Measurements from ENCODE around the gene KLHDC3. TPM values are rescaled to one million over a fixed set of nuclear protein-coding genes. Genes with fewer than 3 reads are reported as not detected.

The KLHDC3 gene
- total RNA-seq, 2 donors from 2014 or later, result 62.4 to 73.9 TPM

DNA sequence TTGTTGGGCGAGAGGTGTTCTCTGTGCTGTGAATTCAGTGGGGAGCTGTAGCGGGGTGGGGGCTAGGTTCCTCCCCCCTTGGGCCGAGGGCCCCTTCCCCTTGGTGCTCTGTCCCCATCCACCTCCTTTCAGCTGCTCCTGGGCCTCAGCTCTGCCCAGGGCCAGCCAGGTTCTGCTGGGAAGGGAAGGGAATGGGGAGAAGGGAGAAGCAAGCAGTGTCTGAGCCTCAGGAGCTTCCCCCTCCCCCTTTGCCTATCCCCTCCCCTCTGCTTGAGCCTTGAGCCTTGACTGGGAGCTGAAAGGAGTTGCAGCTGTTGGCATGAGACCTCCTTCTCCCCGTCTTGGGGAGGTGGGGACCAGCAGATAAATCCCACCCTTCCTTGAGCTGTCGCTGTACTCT lies 6.8 kb downstream of the KLHDC3 start:
- no peaks in the 10 kb centered on the region for H3K9me3 ChIP-seq
- no peaks in the 10 kb centered on the region for H3K27me3 ChIP-seq
- peak overlapping the region; percentile 79 for H3K27ac ChIP-seq
- DNase-seq, result no peak
- TF ChIP-seq, protein P1, sequence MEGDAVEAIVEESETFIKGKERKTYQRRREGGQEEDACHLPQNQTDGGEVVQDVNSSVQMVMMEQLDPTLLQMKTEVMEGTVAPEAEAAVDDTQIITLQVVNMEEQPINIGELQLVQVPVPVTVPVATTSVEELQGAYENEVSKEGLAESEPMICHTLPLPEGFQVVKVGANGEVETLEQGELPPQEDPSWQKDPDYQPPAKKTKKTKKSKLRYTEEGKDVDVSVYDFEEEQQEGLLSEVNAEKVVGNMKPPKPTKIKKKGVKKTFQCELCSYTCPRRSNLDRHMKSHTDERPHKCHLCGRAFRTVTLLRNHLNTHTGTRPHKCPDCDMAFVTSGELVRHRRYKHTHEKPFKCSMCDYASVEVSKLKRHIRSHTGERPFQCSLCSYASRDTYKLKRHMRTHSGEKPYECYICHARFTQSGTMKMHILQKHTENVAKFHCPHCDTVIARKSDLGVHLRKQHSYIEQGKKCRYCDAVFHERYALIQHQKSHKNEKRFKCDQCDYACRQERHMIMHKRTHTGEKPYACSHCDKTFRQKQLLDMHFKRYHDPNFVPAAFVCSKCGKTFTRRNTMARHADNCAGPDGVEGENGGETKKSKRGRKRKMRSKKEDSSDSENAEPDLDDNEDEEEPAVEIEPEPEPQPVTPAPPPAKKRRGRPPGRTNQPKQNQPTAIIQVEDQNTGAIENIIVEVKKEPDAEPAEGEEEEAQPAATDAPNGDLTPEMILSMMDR (IDR thresholded peaks at IDR 0.05), result no peak
- intact Hi-C loops (cut with DNase I), result no loop called here
- peak overlapping the region in 1 of 2 donors; percentile 61 for H3K9ac ChIP-seq (ENCODE audit: low read depth in 2 of 2, low read length in 2 of 2)
- peaks cover 14% of the 10 kb centered on the region for H3K4me1 ChIP-seq
- peaks cover 7% of the 10 kb centered on the region for H3K36me3 ChIP-seq
- H3K4me3 ChIP-seq, result peak overlapping the region; percentile 98

DNA sequence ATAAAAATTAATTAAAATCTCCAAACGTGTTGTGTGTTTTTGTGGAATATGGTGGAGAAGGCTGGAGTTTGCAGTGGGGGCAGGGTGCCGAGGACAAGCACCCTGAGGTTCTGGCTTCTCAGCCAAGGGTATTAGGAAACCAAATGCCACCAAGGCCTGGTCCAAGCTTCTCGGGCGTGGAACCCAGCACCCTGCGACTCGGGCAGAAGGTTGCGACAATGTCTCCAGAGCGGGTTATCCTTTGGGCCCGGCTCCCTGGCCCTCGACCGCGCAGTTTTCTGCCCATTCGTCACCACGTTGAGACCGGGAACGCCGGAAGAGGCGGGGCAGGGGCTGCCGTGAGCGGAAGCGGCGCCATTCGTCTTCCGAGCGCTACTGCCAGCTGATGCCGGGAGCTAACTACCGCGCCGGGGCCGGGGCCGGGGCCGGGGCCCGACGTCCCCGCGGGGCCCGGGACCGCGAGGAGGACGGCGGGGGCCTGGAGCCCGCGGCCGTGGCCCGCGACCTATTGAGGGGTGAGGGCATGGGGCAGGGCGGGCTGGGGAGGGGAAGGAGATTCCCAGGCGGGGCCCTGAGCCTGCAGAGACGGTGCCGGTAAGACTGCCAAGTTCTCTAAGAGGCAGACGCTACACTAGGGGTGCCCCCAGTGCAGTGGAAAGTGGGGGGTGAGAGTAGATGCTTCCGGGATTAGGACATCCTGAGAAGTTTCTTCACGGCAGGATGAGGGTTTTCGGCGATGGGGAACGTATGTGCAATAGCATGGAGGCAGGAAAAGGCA lies 7.4 kb downstream of the KLHDC3 start, which contains the start of gene RRP36:
RRP36 (plus strand) TSS at position 354 of the 778 bp plus-strand sequence; CDS start at position 386, 32 bp downstream.
- H3K27ac ChIP-seq, result peak within 1 kb of the TSS; percentile 79
- peak within 1 kb of the TSS; percentile 72 to 89 for H3K9ac ChIP-seq (ENCODE audit: low read depth in 2 of 2, low read length in 2 of 2)
- H3K36me3 ChIP-seq, result peaks cover 12% of the 10 kb centered on the region
- peaks cover 8% of the 10 kb centered on the region for H3K4me1 ChIP-seq
- intact Hi-C loops (cut with DNase I), result no loop called here
- H3K9me3 ChIP-seq, result no peaks in the 10 kb centered on the region
- peak; percentile 87 for DNase-seq
- H3K27me3 ChIP-seq, result no peaks in the 10 kb centered on the region
- TF ChIP-seq, protein P1 (IDR thresholded peaks at IDR 0.05), result no peak
- peak within 1 kb of the TSS; percentile 98 for H3K4me3 ChIP-seq

DNA sequence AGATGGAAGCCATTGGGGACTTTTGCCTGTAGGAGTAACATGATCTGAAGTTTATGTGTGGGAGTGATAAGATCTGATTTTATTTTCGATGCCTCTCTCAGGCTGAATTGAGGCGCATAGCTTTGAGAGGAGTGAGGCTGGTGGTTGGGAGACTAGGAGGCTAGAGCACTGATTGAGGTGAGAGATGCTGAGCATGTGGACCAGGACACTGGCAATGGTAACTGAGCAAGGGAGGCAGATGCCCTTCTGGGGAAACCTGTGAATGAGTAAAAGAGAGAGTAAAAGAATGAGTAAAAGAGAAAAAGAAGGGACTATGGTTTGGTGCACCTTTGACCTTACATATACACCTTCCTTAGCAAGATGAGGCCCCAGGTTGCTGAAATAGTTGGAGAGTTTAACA lies 10.4 kb downstream of the KLHDC3 start:
- DNase-seq, result no peak
- H3K4me1 ChIP-seq, result peaks cover 4% of the 10 kb centered on the region
- H3K36me3 ChIP-seq, result peaks cover 27% of the 10 kb centered on the region
- TF ChIP-seq, protein P1 (IDR thresholded peaks at IDR 0.05), result no peak
- no peak overlapping the region for H3K27ac ChIP-seq
- H3K9me3 ChIP-seq, result no peaks in the 10 kb centered on the region
- no peaks in the 10 kb centered on the region for H3K27me3 ChIP-seq
- no peak overlapping the region for H3K4me3 ChIP-seq
- intact Hi-C loops (cut with DNase I), result no loop called here
- H3K9ac ChIP-seq (ENCODE audit: low read depth in 2 of 2, low read length in 2 of 2), result no peak overlapping the region

DNA sequence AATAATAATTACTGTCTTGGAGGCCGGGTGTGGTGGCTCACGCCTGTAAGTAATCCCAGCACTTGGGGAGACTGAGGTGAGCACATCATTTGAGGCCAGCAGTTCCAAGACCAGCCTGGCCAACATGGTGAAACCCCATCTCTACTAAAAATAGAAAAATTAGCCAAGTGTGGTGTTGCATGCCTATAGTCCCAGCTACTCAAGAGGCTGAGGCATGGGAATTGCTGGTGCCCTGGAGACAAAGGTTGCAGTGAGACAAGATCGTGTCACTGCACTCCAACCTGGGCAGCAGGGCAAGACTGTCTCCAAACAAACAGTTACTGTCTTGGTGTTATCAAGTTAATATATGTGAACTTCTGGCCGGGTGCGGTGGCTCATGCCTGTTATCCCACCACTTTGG lies 12.3 kb downstream of the KLHDC3 start:
- Histone ChIP-seq H3K9me3 (no peaks in the 10 kb centered on the region), H3K36me3 (peaks cover 33% of the 10 kb centered on the region), H3K27me3 (no peaks in the 10 kb centered on the region), H3K27ac (no peak overlapping the region), H3K4me3 (no peak overlapping the region), H3K9ac (ENCODE audit: low read depth in 2 of 2, low read length in 2 of 2) (no peak overlapping the region), H3K4me1 (peaks cover 4% of the 10 kb centered on the region)
- no peak for DNase-seq
- TF ChIP-seq, protein P1 (IDR thresholded peaks at IDR 0.05), result no peak
- intact Hi-C loops (cut with DNase I), result no loop called here

DNA sequence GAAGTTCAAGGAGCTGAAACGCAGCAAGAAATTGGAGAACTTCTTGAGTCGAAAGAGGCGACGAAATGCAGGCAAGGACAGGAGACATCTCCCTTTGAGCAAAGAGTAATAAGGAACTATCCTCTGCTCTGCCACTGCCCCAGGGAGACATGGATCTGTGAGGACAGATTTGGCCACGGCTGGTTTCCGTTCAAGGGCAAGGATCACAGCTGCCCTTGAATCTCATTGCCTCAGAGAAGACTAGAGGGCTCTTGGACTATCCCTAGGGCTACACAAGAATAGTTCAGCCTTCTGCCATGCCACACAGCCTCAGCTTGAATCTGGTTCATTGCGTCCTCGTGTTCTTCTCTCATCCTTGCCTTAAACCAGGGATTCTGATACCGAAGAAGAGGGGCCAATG lies 15.1 kb downstream of the KLHDC3 start:
- Histone ChIP-seq H3K27ac (no peak overlapping the region), H3K36me3 (peaks cover 33% of the 10 kb centered on the region), H3K27me3 (no peaks in the 10 kb centered on the region), H3K4me3 (no peak overlapping the region), H3K9ac (ENCODE audit: low read depth in 2 of 2, low read length in 2 of 2) (no peak overlapping the region), H3K4me1 (no peaks in the 10 kb centered on the region), H3K9me3 (no peaks in the 10 kb centered on the region)
- no peak for DNase-seq
- TF ChIP-seq, protein P1 (IDR thresholded peaks at IDR 0.05), result no peak
- intact Hi-C loops (cut with DNase I), result no loop called here

Data from colonic mucosa (tissue), 4 donors.